HCT116 (cell line): ENCODE measurements around the gene CPT1C. TPM values are rescaled to one million over a fixed set of nuclear protein-coding genes. Genes with fewer than 3 reads are reported as not detected.

Experiments used
- ATAC-seq: fragments of 200-7000 bp; cut with Tn5 transposase; 2 replicates; pipeline ENCODE4 v1.9.1; 2020; ENCODE audit warnings: mild to moderate bottlenecking, moderate library complexity
- BruUV-seq: library from RNA; stranded (reverse); fragments of 400-500 nt; replicated peaks from 2 replicates; lab custom pipeline; 2021; lab: Mats Ljungman, UMichigan
- CTCF ChIA-PET: fragments of 300-600 bp; sonication (Branson Sonifier 250); formaldehyde crosslinking; loops from one replicate; lab custom pipeline; 2021; ENCODE audit warnings: antibody characterized with exemption; lab: Charles Lee
- POLR2A ChIA-PET: fragments of 300-600, 350-600 bp; sonication (Branson Sonifier 250); formaldehyde crosslinking; loops from one replicate; lab custom pipeline; 2021; ENCODE audit warnings: antibody characterized with exemption; lab: Charles Lee
- RAD21 ChIA-PET, 2 experiments: fragments of 300-600 bp; sonication (Branson Sonifier 250); formaldehyde crosslinking; loops; one replicate each; lab custom pipeline; 2023; ENCODE audit warnings: low total read pairs in 2 of 2; ENCODE audit not compliant: uncharacterized antibody in 2 of 2, unreplicated experiment in 2 of 2, low non-redundant PET in 1 of 2; lab: Charles Lee
- DNase-seq: peaks from one replicate; pipeline ENCODE4 v3.0.0-alpha.2; 2010; ENCODE audit warnings: low read depth, low spot score
- H2AFZ ChIP-seq: fragments of 200-600 bp; shearing (Covaris generic), sonication (generic); 2 replicates; pipeline ENCODE4 v1.6.1; 2017; ENCODE audit warnings: low read depth, mixed run types, mixed read lengths, antibody characterized with exemption, low read length; ENCODE audit not compliant: poor library complexity, severe bottlenecking
- H3K27ac ChIP-seq: 2 replicates; pipeline ENCODE4 v1.5.1; 2012; ENCODE audit warnings: low read depth, low read length
- H3K27me3 ChIP-seq: fragments of 200-600 bp; sonication (generic); 2 replicates; pipeline ENCODE4 v1.6.1; 2016; ENCODE audit warnings: mixed run types, low read length, mixed read lengths; ENCODE audit not compliant: insufficient read depth
- H3K36me3 ChIP-seq, 2 experiments: fragments of 200-500 bp in 1 of 2; fragments of 200-600 bp in 1 of 2; sonication (Bioruptor generic) in 1 of 2; sonication (generic) in 1 of 2; 2 replicates each; pipeline versions ENCODE4 v1.5.1 to v1.6.1; 2014 to 2016; ENCODE audit warnings: low read length in 2 of 2, inconsistent platforms in 1 of 2, mixed read lengths in 1 of 2, mixed run types in 1 of 2; ENCODE audit not compliant: insufficient read depth in 2 of 2, control insufficient read depth in 1 of 2
- H3K4me1 ChIP-seq, 2 experiments: fragments of 200-600 bp in 1 of 2; sonication (generic) in 1 of 2; 2 replicates each; pipeline versions ENCODE4 v1.5.1 to v1.6.1; 2012 to 2017; ENCODE audit warnings: low read length in 2 of 2, inconsistent platforms in 1 of 2, mild to moderate bottlenecking in 1 of 2, mixed read lengths in 1 of 2, mixed run types in 1 of 2, moderate library complexity in 1 of 2; ENCODE audit not compliant: insufficient read depth in 2 of 2, control insufficient read depth in 1 of 2
- H3K4me2 ChIP-seq: fragments of 200-600 bp; sonication (generic); 2 replicates; pipeline ENCODE4 v1.6.1; 2017; ENCODE audit warnings: mixed run types, low read length, mixed read lengths
- H3K4me3 ChIP-seq, 2 experiments: fragments of 200-600 bp in 1 of 2; sonication (generic) in 1 of 2; replicated peaks in 1 of 2; 2 replicates each; pipeline ENCODE4 v1.5.1; 2011 to 2016; ENCODE audit warnings: low read length in 2 of 2, control low read depth in 1 of 2, low read depth in 1 of 2, mild to moderate bottlenecking in 1 of 2, mixed read lengths in 1 of 2, mixed run types in 1 of 2
- H3K79me2 ChIP-seq: fragments of 200-600 bp; sonication (generic); 2 replicates; pipeline ENCODE4 v1.6.1; 2017; ENCODE audit warnings: mild to moderate bottlenecking, mixed run types, low read length, moderate library complexity, mixed read lengths; ENCODE audit not compliant: insufficient read depth
- H3K9ac ChIP-seq: fragments of 200-600 bp; sonication (generic); 2 replicates; pipeline ENCODE4 v1.6.1; 2016; ENCODE audit warnings: low read length, mixed read lengths
- H3K9me2 ChIP-seq: fragments of 200-600 bp; sonication (generic), shearing (Covaris generic); 2 replicates; pipeline ENCODE4 v1.6.1; 2017; ENCODE audit warnings: mixed run types, mild to moderate bottlenecking, moderate library complexity; ENCODE audit not compliant: insufficient read depth
- H3K9me3 ChIP-seq, 2 experiments: fragments of 200-500 bp in 1 of 2; fragments of 200-600 bp in 1 of 2; sonication (Bioruptor generic) in 1 of 2; sonication (generic) in 1 of 2; 2 replicates each; pipeline ENCODE4 v1.6.1; 2014 to 2017; ENCODE audit warnings: low read length in 2 of 2, mixed read lengths in 2 of 2, inconsistent platforms in 1 of 2, low read depth in 1 of 2, mild to moderate bottlenecking in 1 of 2, mixed run types in 1 of 2, moderate library complexity in 1 of 2; ENCODE audit not compliant: control insufficient read depth in 1 of 2, insufficient read depth in 1 of 2
- H4K20me1 ChIP-seq: fragments of 200-600 bp; sonication (generic), shearing (Covaris generic); 2 replicates; pipeline ENCODE4 v1.6.1; 2017; ENCODE audit warnings: mixed run types, mild to moderate bottlenecking, moderate library complexity; ENCODE audit not compliant: insufficient read depth
- ATF3 ChIP-seq: IDR thresholded peaks from 2 replicates; pipeline ENCODE4 v1.6.1; 2012
- EGR1 ChIP-seq: IDR thresholded peaks from 2 replicates; pipeline ENCODE4 v1.6.1; 2012; ENCODE audit warnings: low read depth
- ELF1 ChIP-seq: IDR thresholded peaks from 2 replicates; pipeline ENCODE4 v1.6.1; 2012; ENCODE audit warnings: low read depth, borderline replicate concordance
- MAX ChIP-seq: IDR thresholded peaks from 2 replicates; pipeline ENCODE4 v1.6.1; 2012
- RAD21 ChIP-seq: IDR thresholded peaks from 2 replicates; pipeline ENCODE4 v1.6.1; 2012; ENCODE audit warnings: low read depth, mild to moderate bottlenecking
- SIN3A ChIP-seq: IDR thresholded peaks from 2 replicates; pipeline ENCODE4 v1.6.1; 2012; ENCODE audit warnings: low read depth
- SRF ChIP-seq: IDR thresholded peaks from 2 replicates; pipeline ENCODE4 v1.6.1; 2012; ENCODE audit warnings: low read depth
- YY1 ChIP-seq: IDR thresholded peaks from 2 replicates; pipeline ENCODE4 v1.6.1; 2011; ENCODE audit warnings: low read length, low read depth, moderate library complexity, mild to moderate bottlenecking; ENCODE audit not compliant: insufficient replicate concordance; ENCODE audit errors: extremely low read depth
- ZFX ChIP-seq: fragments of 450-650 bp; IDR thresholded peaks from 2 replicates; pipeline ENCODE4 v1.6.1; 2017
- ZNF274 ChIP-seq: fragments of 200-500 bp; sonication (Bioruptor generic); IDR thresholded peaks from 2 replicates; pipeline ENCODE4 v1.6.1; 2014; ENCODE audit warnings: mild to moderate bottlenecking, low read depth, low read length, inconsistent platforms
- intact Hi-C: fragments of 100-400 bp; cut with micrococcal nuclease; formaldehyde crosslinking; loops from 2 replicates; pipeline ENCODE4 v1.10.0; 2022
- total RNA-seq: library from RNA; stranded (reverse); gene quantifications from one replicate; pipeline ENCODE4 v1.2.1, GENCODE V29; 2021; ENCODE audit not compliant: unreplicated experiment

The CPT1C gene
- total RNA-seq, 1 experiment from 2014 or later: 12.0 TPM

GRCh38 chr19:49739933-49740332, 49.0 kb downstream of the CPT1C start (continued):
- TF ChIP-seq ZNF274 (no peak), ATF3 (no peak), SRF (no peak)

GRCh38 chr19:49741210-49741844, 50.4 kb downstream of the CPT1C start:
- H3K36me3 ChIP-seq: no peaks in the 10 kb centered on the region
- H3K27me3 ChIP-seq: no peaks in the 10 kb centered on the region
- H3K4me3 ChIP-seq: no peak overlapping the region
- H3K9me2 ChIP-seq: no peaks in the 10 kb centered on the region
- ChIA-PET RAD21 (no interaction called here), CTCF (no interaction called here), POLR2A (no interaction called here)
- no peaks in the 10 kb centered on the region for H3K79me2 ChIP-seq
- DNase-seq: no peak
- H3K4me2 ChIP-seq: no peak overlapping the region
- H3K27ac ChIP-seq: no peak overlapping the region
- H4K20me1 ChIP-seq: no peaks in the 10 kb centered on the region
- ATAC-seq: no peak
- BruUV-seq: no TSS peak
- H3K9me3 ChIP-seq: no peaks in the 10 kb centered on the region
- H3K4me1 ChIP-seq: peaks cover 4 to 12% of the 10 kb centered on the region in 2 experiments; a peak in 3 of 4 replicates
- no peak overlapping the region for H2AFZ ChIP-seq
- no peak overlapping the region for H3K9ac ChIP-seq
- intact Hi-C loops: no loop called here
- no peak for TF ChIP-seq ZFX
- no peak for TF ChIP-seq SIN3A

GRCh38 chr19:49744946-49745381, 54.0 kb downstream of the CPT1C start:
- H3K79me2 ChIP-seq: no peaks in the 10 kb centered on the region
- H3K27me3 ChIP-seq: no peaks in the 10 kb centered on the region
- no peak overlapping the region for H3K4me2 ChIP-seq
- ChIA-PET RAD21 (no interaction called here), CTCF (no interaction called here), POLR2A (no interaction called here)
- TF ChIP-seq EGR1 (no peak), SRF (peak; percentile 58; the same call in 1 of the 2 replicates), YY1 (no peak), ZFX (no peak), RAD21 (no peak), ATF3 (no peak), MAX (no peak), ELF1 (no peak)
- no peaks in the 10 kb centered on the region for H3K9me3 ChIP-seq
- H3K27ac ChIP-seq: peak overlapping the region; percentile 30; the same call in 1 of the 2 replicates
- H3K36me3 ChIP-seq: no peaks in the 10 kb centered on the region
- no peaks in the 10 kb centered on the region for H3K9me2 ChIP-seq
- intact Hi-C loops: no loop called here
- H2AFZ ChIP-seq: no peak overlapping the region
- peaks cover 4 to 18% of the 10 kb centered on the region in 2 experiments; a peak in 3 of 4 replicates for H3K4me1 ChIP-seq
- BruUV-seq: no TSS peak
- ATAC-seq (no peak), DNase-seq (no peak)
- no peak overlapping the region for H3K9ac ChIP-seq
- no peaks in the 10 kb centered on the region for H4K20me1 ChIP-seq
- H3K4me3 ChIP-seq: no peak overlapping the region
